Measurements from ENCODE around the gene XPNPEP3.

Gene XPNPEP3

GRCh38 chr22:40876907-40877306 is 20.0 kb downstream of the XPNPEP3 start:
- no peak for TF ChIP-seq CTCF (IDR thresholded peaks at IDR 0.05; ENCODE audit: low read depth, low read length, missing control alignments)

GRCh38 chr22:40877488-40877887 is 20.5 kb downstream of the XPNPEP3 start:
- DNase-seq (ENCODE audit: low read depth): no peak
- no peak overlapping the region for H3K4me3 ChIP-seq (ENCODE audit: low read depth, low read length)
- TF ChIP-seq CTCF (IDR thresholded peaks at IDR 0.05; ENCODE audit: low read depth, low read length, missing control alignments): no peak

More at GRCh38 chr22:40876907-40877306, 20.0 kb downstream of the XPNPEP3 start:
- no peak overlapping the region for H3K4me3 ChIP-seq (ENCODE audit: low read depth, low read length)
- DNase-seq (ENCODE audit: low read depth): no peak

- H3K4me3 ChIP-seq (ENCODE audit: low read depth, low read length): no peak overlapping the region
These were observed 22.0 kb downstream of the XPNPEP3 start for GRCh38 chr22:40878922-40879321.

GRCh38 chr22:40889116-40889515 is 32.2 kb downstream of the XPNPEP3 start:
- TF ChIP-seq CTCF (IDR thresholded peaks at IDR 0.05; ENCODE audit: low read depth, low read length, missing control alignments): no peak
- DNase-seq (ENCODE audit: low read depth): no peak
- H3K4me3 ChIP-seq (ENCODE audit: low read depth, low read length): no peak overlapping the region

More at GRCh38 chr22:40878922-40879321, 22.0 kb downstream of the XPNPEP3 start:
- DNase-seq (ENCODE audit: low read depth): no peak
- TF ChIP-seq CTCF (IDR thresholded peaks at IDR 0.05; ENCODE audit: low read depth, low read length, missing control alignments): no peak

GRCh38 chr22:40890881-40891280 is 33.9 kb downstream of the XPNPEP3 start:
- DNase-seq (ENCODE audit: low read depth): no peak
- no peak overlapping the region for H3K4me3 ChIP-seq (ENCODE audit: low read depth, low read length)
- TF ChIP-seq CTCF (IDR thresholded peaks at IDR 0.05; ENCODE audit: low read depth, low read length, missing control alignments): no peak

- no peak for TF ChIP-seq CTCF (IDR thresholded peaks at IDR 0.05; ENCODE audit: low read depth, low read length, missing control alignments)
- no peak overlapping the region for H3K4me3 ChIP-seq (ENCODE audit: low read depth, low read length)
- no peak for DNase-seq (ENCODE audit: low read depth)
These were observed 37.5 kb downstream of the XPNPEP3 start for GRCh38 chr22:40894417-40894816.

GRCh38 chr22:40898850-40899357 is 42.0 kb downstream of the XPNPEP3 start:
- H3K4me3 ChIP-seq (ENCODE audit: low read depth, low read length): no peak overlapping the region
- peak; percentile 61 for TF ChIP-seq CTCF (IDR thresholded peaks at IDR 0.05; ENCODE audit: low read depth, low read length, missing control alignments)
- peak; percentile 25 for DNase-seq (ENCODE audit: low read depth)

Data from GM12864 (cell line).